H1 (cell line): ENCODE data around the gene KRTAP1-5. TPM values are rescaled to one million over a fixed set of nuclear protein-coding genes. Genes with fewer than 3 reads are reported as not detected.

Experiments
- CTCF ChIA-PET: fragments of 300-600 bp; sonication (Branson Sonifier 250); formaldehyde crosslinking; loops from one replicate; lab custom pipeline; 2021; ENCODE audit not compliant: partially characterized antibody; lab: Charles Lee
- POLR2A ChIA-PET: fragments of 300-600 bp; sonication (Branson Sonifier 250); formaldehyde crosslinking; loops from one replicate; lab custom pipeline; 2021; ENCODE audit warnings: inconsistent platforms; ENCODE audit not compliant: partially characterized antibody; lab: Charles Lee
- DNase-seq, 2 experiments: peaks; one replicate each; pipeline versions ENCODE4 v3.0.0 to v3.0.0-alpha.2; 2010 to 2022; ENCODE audit warnings: low spot score in 2 of 2, low read depth in 1 of 2, mixed read lengths in 1 of 2
- FAIRE-seq: peaks from 2 replicates; lab custom pipeline; 2011; peaks lifted over from hg19 to GRCh38; lab: Jason Lieb, UNC
- H2AFZ ChIP-seq: 2 replicates; pipeline ENCODE4 v1.8.1; 2012; ENCODE audit warnings: low read length, inconsistent platforms
- H2AK5ac ChIP-seq: 2 replicates; pipeline ENCODE4 v1.6.1; 2013; ENCODE audit warnings: low read depth, low read length
- H2BK120ac ChIP-seq: replicated peaks from 2 replicates; pipeline ENCODE3; 2013; ENCODE audit warnings: low read depth, low read length, inconsistent platforms
- H2BK12ac ChIP-seq: 2 replicates; pipeline ENCODE4 v1.6.1; 2013; ENCODE audit warnings: low read depth, low read length
- H2BK15ac ChIP-seq: 2 replicates; pipeline ENCODE4 v1.6.1; 2013; ENCODE audit warnings: low read length
- H2BK20ac ChIP-seq: 2 replicates; pipeline ENCODE4 v1.6.1; 2013; ENCODE audit warnings: low read length
- H2BK5ac ChIP-seq: 2 replicates; pipeline ENCODE4 v1.6.1; 2013; ENCODE audit warnings: low read depth, low read length
- H3K14ac ChIP-seq: 2 replicates; pipeline ENCODE4 v1.6.1; 2013; ENCODE audit warnings: inconsistent platforms; ENCODE audit not compliant: insufficient read length
- H3K18ac ChIP-seq: 2 replicates; pipeline ENCODE4 v1.6.1; 2013; ENCODE audit warnings: low read length; ENCODE audit errors: extremely low read depth
- H3K23ac ChIP-seq: 2 replicates; pipeline ENCODE4 v1.6.1; 2013; ENCODE audit warnings: inconsistent platforms; ENCODE audit not compliant: insufficient read length
- H3K23me2 ChIP-seq: 2 replicates; pipeline ENCODE4 v1.6.1; 2013; ENCODE audit warnings: low read depth, low read length
- H3K27ac ChIP-seq: 2 replicates; pipeline ENCODE4 v1.6.1; 2011; ENCODE audit warnings: low read depth, low read length, inconsistent platforms
- H3K27me3 ChIP-seq, 4 experiments: replicated peaks in 1 of 4; 1 replicate in 1 of 4; 2 replicates in 3 of 4; pipeline versions ENCODE4 v1.6.1 to v1.8.1; 2011 to 2013; ENCODE audit warnings: low read length in 3 of 4, mild to moderate bottlenecking in 3 of 4, inconsistent platforms in 2 of 4, mixed read lengths in 2 of 4, moderate library complexity in 1 of 4; ENCODE audit not compliant: control insufficient read depth in 3 of 4, insufficient read depth in 3 of 4; ENCODE audit errors: extremely low read depth in 1 of 4
- H3K36me3 ChIP-seq, 4 experiments: 2 replicates each; pipeline versions ENCODE4 v1.6.1 to v1.8.1; 2011 to 2013; ENCODE audit warnings: mild to moderate bottlenecking in 4 of 4, low read length in 3 of 4, moderate library complexity in 2 of 4, control low read depth in 1 of 4, inconsistent platforms in 1 of 4; ENCODE audit not compliant: insufficient read depth in 4 of 4, control insufficient read depth in 2 of 4
- H3K4ac ChIP-seq: replicated peaks from 2 replicates; pipeline ENCODE3; 2013; ENCODE audit warnings: low read length, low read depth, mixed read lengths, inconsistent platforms; ENCODE audit not compliant: insufficient read length
- H3K4me1 ChIP-seq, 4 experiments: replicated peaks in 1 of 4; 1 replicate in 1 of 4; 2 replicates in 3 of 4; pipeline versions ENCODE4 v1.6.1 to v1.8.1; 2011 to 2013; ENCODE audit warnings: low read length in 3 of 4, inconsistent platforms in 2 of 4, mixed read lengths in 1 of 4; ENCODE audit not compliant: insufficient read depth in 4 of 4, control insufficient read depth in 3 of 4
- H3K4me2 ChIP-seq, 2 experiments: 2 replicates each; pipeline versions ENCODE4 v1.6.1 to v1.8.1; 2011 to 2013; ENCODE audit warnings: low read depth in 2 of 2, low read length in 2 of 2, control low read depth in 1 of 2, inconsistent platforms in 1 of 2, mild to moderate bottlenecking in 1 of 2; ENCODE audit not compliant: insufficient read depth in 1 of 2
- H3K4me3 ChIP-seq, 4 experiments: fragments of 200-600, 300-600 bp in 1 of 4; sonication (generic), shearing (Covaris generic), sonication (Bioruptor Twin) in 1 of 4; 2 replicates each; pipeline versions ENCODE4 v1.5.1 to v1.8.1; 2011 to 2016; ENCODE audit warnings: low read length in 4 of 4, low read depth in 3 of 4, control low read depth in 2 of 4, inconsistent platforms in 2 of 4, mild to moderate bottlenecking in 2 of 4, mixed read lengths in 1 of 4, moderate library complexity in 1 of 4; ENCODE audit not compliant: insufficient read depth in 2 of 4; ENCODE audit errors: extremely low read depth in 1 of 4
- H3K56ac ChIP-seq: replicated peaks from 2 replicates; pipeline ENCODE3; 2013; ENCODE audit warnings: low read depth, mild to moderate bottlenecking, mixed read lengths, low read length, inconsistent platforms; ENCODE audit not compliant: insufficient read length
- H3K79me1 ChIP-seq: 2 replicates; pipeline ENCODE4 v1.6.1; 2013; ENCODE audit warnings: low read depth, low read length, control low read depth
- H3K79me2 ChIP-seq, 2 experiments: 2 replicates each; pipeline versions ENCODE4 v1.6.1 to v1.8.1; 2012 to 2013; ENCODE audit warnings: low read length in 2 of 2, mild to moderate bottlenecking in 2 of 2, inconsistent platforms in 1 of 2; ENCODE audit not compliant: insufficient read depth in 2 of 2, control insufficient read depth in 1 of 2
- H3K9ac ChIP-seq, 4 experiments: replicated peaks in 1 of 4; 1 replicate in 1 of 4; 2 replicates in 3 of 4; pipeline versions ENCODE4 v1.6.1 to v1.8.1; 2011 to 2013; ENCODE audit warnings: low read depth in 3 of 4, low read length in 3 of 4, control low read depth in 2 of 4, mild to moderate bottlenecking in 2 of 4, moderate library complexity in 2 of 4, inconsistent platforms in 1 of 4; ENCODE audit errors: extremely low read depth in 1 of 4
- H3K9me3 ChIP-seq, 2 experiments: 2 replicates each; pipeline versions ENCODE4 v1.6.1 to v1.8.1; 2012 to 2013; ENCODE audit warnings: mild to moderate bottlenecking in 2 of 2, moderate library complexity in 2 of 2, control low read depth in 1 of 2, inconsistent platforms in 1 of 2, low read depth in 1 of 2, low read length in 1 of 2, mixed read lengths in 1 of 2; ENCODE audit not compliant: insufficient read depth in 2 of 2
- H4K20me1 ChIP-seq, 2 experiments: replicated peaks in 1 of 2; 2 replicates each; pipeline versions ENCODE3 to v1.8.1; 2011 to 2013; ENCODE audit warnings: inconsistent platforms in 2 of 2, low read length in 2 of 2, mild to moderate bottlenecking in 1 of 2; ENCODE audit not compliant: insufficient read depth in 2 of 2, control insufficient read depth in 1 of 2
- H4K5ac ChIP-seq: 2 replicates; pipeline ENCODE4 v1.6.1; 2013; ENCODE audit warnings: low read length, low read depth, mixed read lengths, inconsistent platforms; ENCODE audit not compliant: insufficient read length
- H4K8ac ChIP-seq: 2 replicates; pipeline ENCODE4 v1.8.0; 2013; ENCODE audit warnings: mild to moderate bottlenecking, moderate library complexity, low read length, inconsistent platforms; ENCODE audit not compliant: insufficient read depth; ENCODE audit errors: extremely low read depth
- H4K91ac ChIP-seq: replicated peaks from 2 replicates; pipeline ENCODE3; 2013; ENCODE audit warnings: low read length, mixed read lengths, inconsistent platforms; ENCODE audit not compliant: insufficient read length
- EZH2 ChIP-seq: fragments of 200-600 bp; sonication (generic); IDR thresholded peaks from 2 replicates; pipeline ENCODE4 v1.7.1; 2012; ENCODE audit warnings: low read depth, mild to moderate bottlenecking, moderate library complexity, low read length, inconsistent platforms; ENCODE audit not compliant: severe bottlenecking
- GTF2F1 ChIP-seq: IDR thresholded peaks from 2 replicates; pipeline ENCODE4 v1.6.1; 2012; ENCODE audit warnings: low read depth, low read length, improper control_type of control experiment, borderline replicate concordance
- MAFK ChIP-seq: IDR thresholded peaks from 2 replicates; pipeline ENCODE4 v1.6.1; 2012; ENCODE audit warnings: low read depth, mild to moderate bottlenecking, improper control_type of control experiment, low read length
- RFX5 ChIP-seq: IDR thresholded peaks from 2 replicates; pipeline ENCODE4 v1.6.1; 2011; ENCODE audit warnings: low read depth, low read length, improper control_type of control experiment, borderline replicate concordance
- SIN3A ChIP-seq, 2 experiments: IDR thresholded peaks in 1 of 2; conservative IDR thresholded peaks in 1 of 2; 2 replicates each; pipeline ENCODE4 v1.6.1; 2011 to 2012; ENCODE audit warnings: low read length in 2 of 2, improper control_type of control experiment in 1 of 2, low read depth in 1 of 2, mild to moderate bottlenecking in 1 of 2
- SP2 ChIP-seq: IDR thresholded peaks from 2 replicates; pipeline ENCODE4 v1.6.1; 2012; ENCODE audit warnings: mild to moderate bottlenecking, low read length, inconsistent platforms
- SRF ChIP-seq: IDR thresholded peaks from 2 replicates; pipeline ENCODE4 v1.6.1; 2011; ENCODE audit warnings: mild to moderate bottlenecking, low read depth, low read length, moderate library complexity
- YY1 ChIP-seq: IDR thresholded peaks from 2 replicates; pipeline ENCODE4 v1.6.1; 2011; ENCODE audit warnings: low read depth, mild to moderate bottlenecking, low read length
- WGBS, 2 experiments: shearing (Covaris generic) in 1 of 2; methylation state at CpG; one replicate each; pipeline versions ENCODE4 v1.1.6 to v1.1.7; 2013 to 2015; ENCODE audit warnings: low lambda C conversion rate in 2 of 2, mixed read lengths in 2 of 2, inconsistent platforms in 1 of 2, low coverage in 1 of 2, missing lambda C conversion rate in 1 of 2; ENCODE audit not compliant: insufficient replicate concordance in 2 of 2, insufficient coverage in 1 of 2, insufficient read length in 1 of 2; ENCODE audit errors: extremely low coverage in 1 of 2, missing lambda C conversion rate in 1 of 2; 5-methylcytosine and 5-hydroxymethylcytosine counted together
- polyA plus RNA-seq, 7 experiments: library from polyadenylated mRNA; depleted of rRNA in 3 of 7; stranded (reverse) in 5 of 7; unstranded in 2 of 7; fragments of >200 nt in 5 of 7; fragments of 200-250 nt in 2 of 7; gene quantifications; 1 replicate in 5 of 7; 2 replicates in 1 of 7; 4 replicates in 1 of 7; pipeline versions ENCODE4 v1.2.1 to v1.2.3, GENCODE V29; 2011 to 2013; ENCODE audit warnings: missing spikeins in 2 of 7, mixed read lengths in 2 of 7
- total RNA-seq: library from RNA; stranded (reverse); fragmentation: NEBNext Ultra II Directional; extraction: Animal tissue kit (Norgen Biotek cat#: 25700); gene quantifications from 2 replicates; pipeline ENCODE4 v1.2.1, GENCODE V29; 2021

The KRTAP1-5 gene
- total and polyA plus RNA-seq, 2 of the 8 experiments (the other 6 are each of a cell fraction or from before 2014, with no cell fraction given), result not detected

GRCh38 chr17:41004397-41004796, 22.6 kb downstream of the KRTAP1-5 start:
- no peak overlapping the region for H2BK120ac ChIP-seq
- no peaks in the 10 kb centered on the region for H3K36me3 ChIP-seq
- H4K8ac ChIP-seq, result 0 out of 2 replicates have a peak overlapping the region, but pooled peaks have one; percentile 11
- H4K5ac ChIP-seq, result no peak overlapping the region
- FAIRE-seq, result no peak
- CTCF ChIA-PET, result no interaction called here
- no peak overlapping the region for H2BK15ac ChIP-seq
- no peaks in the 10 kb centered on the region for H3K23me2 ChIP-seq
- no peak overlapping the region for H3K23ac ChIP-seq
- H2AFZ ChIP-seq, result no peak overlapping the region
- H4K20me1 ChIP-seq, result no peaks in the 10 kb centered on the region
- no peak overlapping the region for H3K4me2 ChIP-seq
- no peak overlapping the region for H3K56ac ChIP-seq
- H3K9me3 ChIP-seq, result no peaks in the 10 kb centered on the region
- H3K4me3 ChIP-seq, result no peak overlapping the region
- peaks cover 0 to 8% (median 5%) of the 10 kb centered on the region in 4 experiments; a peak in 6 of 7 replicates for H3K4me1 ChIP-seq
- no peak overlapping the region for H4K91ac ChIP-seq
- H3K27ac ChIP-seq, result no peak overlapping the region
- no peak overlapping the region for H2BK5ac ChIP-seq
- no peaks in the 10 kb centered on the region for H3K27me3 ChIP-seq
- H3K18ac ChIP-seq, result no peak overlapping the region
- H3K79me1 ChIP-seq, result no peaks in the 10 kb centered on the region
- TF ChIP-seq SIN3A (conservative IDR thresholded peaks at IDR 0.05 in 1 of 2, IDR thresholded peaks at IDR 0.05 in 1 of 2; ENCODE audit: low read depth in 1 of 2, low read length in 2 of 2) (no peak), EZH2 (no peak), YY1 (no peak), SP2 (no peak), GTF2F1 (no peak), SRF (no peak), MAFK (no peak), RFX5 (no peak)
- TF ChIP-seq, all 59 proteins: peak for 0
- Histone ChIP-seq H3K14ac (no peak overlapping the region), H2BK12ac (no peak overlapping the region), H2AK5ac (no peak overlapping the region), H3K79me2 (no peaks in the 10 kb centered on the region), H3K9ac (no peak overlapping the region), H3K4ac (no peak overlapping the region), H2BK20ac (no peak overlapping the region)
- POLR2A ChIA-PET, result no interaction called here
- DNase-seq, result no peak
- WGBS, 2 experiments, result 95% methylated on average over 3 of the region's 3 CpGs; no CpG with 5 or more reads in 1 of the 2 experiments
